TTC549 (cell line): ENCODE measurements around the gene MAGI1.
"Not testable (repeated sequence)": the region's sequence is repeated elsewhere in the genome, so short reads cannot be mapped to it uniquely, and the experiment has no call there.

Experiments used
- FAIRE-seq: peaks from 2 replicates; lab custom pipeline; 2012; peaks lifted over from hg19 to GRCh38; lab: Jason Lieb, UNC

The MAGI1 gene

DNA sequence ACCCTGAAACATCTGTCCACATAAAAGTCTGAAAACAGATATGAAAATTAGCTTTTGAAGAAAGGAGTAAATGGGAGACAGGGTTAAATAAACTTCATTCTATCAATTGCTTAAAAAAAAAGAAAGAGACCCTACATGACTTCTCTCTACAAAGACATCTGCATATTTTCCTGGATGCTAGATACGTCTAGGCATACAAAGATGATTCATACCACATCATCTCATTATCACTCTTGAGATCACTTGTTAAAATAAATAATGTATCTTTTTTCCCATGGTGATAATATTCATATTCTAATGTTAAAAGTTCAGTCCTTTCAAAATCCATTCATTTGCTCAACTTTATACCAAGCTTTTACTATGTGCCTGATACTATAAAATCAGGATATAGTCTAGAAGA is 295.8 kb downstream of the MAGI1 start:
- no peak for FAIRE-seq

DNA sequence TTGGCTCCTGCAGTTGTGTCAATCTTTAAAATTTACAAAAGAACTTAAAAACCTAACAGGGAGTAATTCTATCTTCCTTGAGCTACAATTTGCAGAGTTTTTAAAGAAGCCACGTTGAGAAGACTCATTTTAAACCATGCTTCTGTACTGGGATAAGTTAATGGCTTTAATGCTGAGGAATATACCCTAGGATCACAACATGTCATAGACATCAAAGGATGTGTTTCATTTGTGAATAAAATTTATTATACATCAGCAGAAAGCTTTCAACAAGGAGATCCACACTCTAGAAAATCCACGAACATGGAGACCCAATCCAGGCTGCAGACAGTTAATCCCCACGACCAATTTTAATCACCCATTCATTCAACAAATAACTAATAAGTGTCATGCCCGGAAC is 297.2 kb downstream of the MAGI1 start:
- no peak for FAIRE-seq

DNA sequence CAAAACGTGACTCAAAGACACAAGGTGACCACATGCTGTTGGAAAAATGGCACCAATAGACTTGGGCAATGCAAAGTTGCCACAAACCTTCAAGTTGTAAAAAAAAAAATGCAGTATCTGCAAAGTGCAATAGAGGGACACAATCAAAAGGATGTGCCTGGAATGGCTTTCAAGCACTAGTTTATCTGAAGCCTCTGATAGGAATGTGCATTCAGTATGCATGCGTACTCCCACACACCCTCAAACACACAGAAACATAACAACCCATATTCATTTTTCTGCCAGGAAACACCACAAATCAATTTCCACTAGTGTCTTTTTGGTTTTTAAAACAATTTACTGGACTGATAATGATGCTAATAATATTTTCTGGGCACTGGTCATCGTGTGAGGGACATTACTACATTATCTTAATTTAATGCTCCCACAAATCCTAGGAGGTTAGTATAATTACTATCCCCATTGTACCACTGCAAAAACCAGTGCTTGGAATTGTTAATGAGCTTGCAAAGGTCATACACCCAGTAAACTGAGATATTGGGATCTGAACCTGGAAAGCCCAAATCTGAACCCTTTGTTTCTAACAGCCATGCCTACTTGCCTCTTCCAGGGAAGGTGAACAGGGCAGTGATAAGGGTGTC is 298.7 kb downstream of the MAGI1 start:
- no peak for FAIRE-seq

DNA sequence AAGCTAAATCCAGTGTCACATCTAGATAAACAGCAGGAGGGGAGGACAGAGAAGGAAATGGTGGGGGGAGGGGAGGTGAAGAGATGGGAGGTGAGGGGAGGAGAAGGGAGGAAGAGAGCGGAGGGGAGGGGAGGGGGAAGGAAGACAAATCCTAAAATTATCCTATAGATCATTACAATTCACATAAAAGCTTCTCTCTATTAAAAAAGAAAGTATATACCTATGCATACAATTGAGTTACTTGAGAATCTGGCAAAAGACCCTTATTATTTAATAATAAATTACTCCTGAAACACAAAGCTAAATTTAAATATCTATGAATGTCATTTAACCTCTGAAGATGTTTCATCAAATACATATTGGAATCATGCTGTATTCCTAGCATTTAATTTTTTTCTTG is 303.9 kb downstream of the MAGI1 start:
- FAIRE-seq = no peak

DNA sequence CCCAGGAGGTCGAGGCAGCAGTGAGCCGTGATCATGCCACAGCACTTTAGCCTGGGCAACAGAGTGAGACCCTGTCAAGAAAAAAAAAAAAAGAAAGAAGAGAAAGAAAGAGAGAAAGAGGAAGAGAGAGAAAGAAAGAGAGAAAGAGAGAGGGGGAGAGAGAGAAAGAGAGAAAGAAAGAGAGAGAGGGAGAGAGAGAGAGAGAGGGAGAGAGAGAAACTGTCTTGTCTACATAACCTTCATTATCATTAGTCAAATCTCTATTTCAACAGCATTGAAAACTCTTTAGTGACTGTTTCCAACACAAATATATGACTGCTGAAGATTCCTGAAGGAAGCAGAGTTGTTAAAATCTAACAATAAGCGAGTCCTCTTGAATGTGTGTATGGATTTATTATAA is 304.3 kb downstream of the MAGI1 start:
- no peak for FAIRE-seq

DNA sequence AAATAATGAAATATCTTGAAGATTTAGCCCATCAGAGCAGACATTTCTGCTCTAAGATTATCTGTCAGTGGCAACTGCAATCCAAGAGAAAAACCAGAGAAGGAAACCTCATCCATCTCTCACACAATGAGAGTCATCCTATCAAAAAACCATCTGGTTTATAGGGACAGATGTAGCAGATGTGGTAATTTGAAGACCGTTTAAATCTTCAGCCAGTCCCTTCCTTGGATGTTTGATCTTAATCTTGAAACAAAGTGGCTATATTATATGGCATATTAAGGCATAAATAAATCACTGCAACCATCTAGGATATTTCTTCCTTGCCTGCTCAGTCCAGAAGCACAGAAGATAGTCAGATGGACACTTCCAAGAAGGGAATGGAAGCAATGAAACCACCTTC is 305.3 kb downstream of the MAGI1 start:
- FAIRE-seq = no peak

DNA sequence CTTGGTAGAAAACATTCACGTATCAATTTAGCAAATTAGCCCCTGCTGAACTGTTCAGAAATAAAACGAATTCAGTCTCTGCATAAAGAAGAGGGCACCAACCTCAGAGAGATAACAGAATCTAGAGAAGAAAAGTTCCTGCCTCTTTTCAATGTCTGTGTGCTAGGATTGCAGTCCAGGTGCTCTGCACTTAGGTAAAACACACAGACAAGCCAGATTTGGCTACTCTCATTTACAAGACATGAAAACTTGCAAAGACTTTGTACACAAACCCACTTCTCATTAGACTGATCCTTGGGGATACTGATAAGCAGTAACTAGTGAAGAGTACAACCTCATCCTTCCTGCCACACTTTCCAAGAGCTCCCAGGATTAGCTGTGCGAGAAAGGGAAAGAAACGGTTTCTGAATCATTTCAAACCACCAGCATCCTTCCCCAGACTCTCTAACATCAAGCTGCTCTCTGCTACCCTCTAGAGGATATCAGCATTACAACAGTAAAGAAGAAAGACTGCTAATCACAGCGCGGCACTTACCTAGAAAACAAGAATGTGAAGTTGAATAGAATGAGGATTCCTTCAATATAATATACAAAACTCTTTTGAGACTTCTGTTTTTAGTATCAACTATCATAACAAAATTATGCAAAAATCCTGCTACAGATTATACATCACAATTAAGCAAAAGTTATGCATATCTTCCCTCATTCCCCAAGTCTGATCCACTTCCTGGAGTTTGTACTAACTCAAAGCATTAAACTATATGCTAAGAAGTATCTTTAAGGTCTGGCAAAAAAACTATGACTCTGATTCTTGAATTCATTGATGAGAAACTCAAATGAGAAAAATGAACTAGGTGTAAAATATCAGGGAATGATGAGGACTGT is 306.4 kb downstream of the MAGI1 start:
- FAIRE-seq = peak; percentile 73

DNA sequence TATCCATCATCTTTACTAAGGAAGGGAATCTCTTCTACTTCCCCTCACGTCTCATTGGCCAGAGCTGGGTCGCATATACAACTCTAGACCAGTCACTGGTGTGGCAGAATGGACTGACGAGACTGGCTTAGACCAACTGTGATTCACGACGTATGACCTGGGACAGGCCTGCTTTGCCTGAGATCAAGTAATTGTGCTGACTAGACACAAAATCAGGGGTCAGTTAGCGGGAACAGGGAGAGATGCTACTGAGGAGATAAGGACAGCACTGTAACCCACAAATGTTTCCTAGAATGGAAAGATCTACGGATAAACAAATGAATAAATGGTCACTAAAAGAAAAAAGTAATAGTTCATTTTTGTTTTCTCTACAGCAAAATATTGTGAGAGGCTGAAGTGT is 308.3 kb downstream of the MAGI1 start:
- no peak for FAIRE-seq

DNA sequence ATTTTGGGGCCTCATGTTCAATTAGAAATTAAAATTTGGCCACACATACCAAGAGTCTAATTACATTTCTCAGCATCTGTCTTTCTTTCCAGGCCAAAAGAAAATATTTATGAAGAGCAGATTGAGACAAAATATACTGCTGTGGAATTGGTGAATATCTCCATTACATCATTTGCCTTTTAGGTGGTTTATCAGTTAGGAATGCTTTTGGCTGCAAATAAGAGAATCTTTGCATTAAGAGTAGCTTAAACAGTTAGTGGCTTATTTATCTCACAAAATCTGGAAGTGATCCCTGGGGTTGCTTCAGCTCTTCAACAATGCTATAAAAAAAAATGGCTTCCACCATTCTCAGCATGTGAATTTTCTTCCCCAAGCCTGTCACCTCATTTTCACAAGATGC is 308.7 kb downstream of the MAGI1 start:
- FAIRE-seq = no peak

DNA sequence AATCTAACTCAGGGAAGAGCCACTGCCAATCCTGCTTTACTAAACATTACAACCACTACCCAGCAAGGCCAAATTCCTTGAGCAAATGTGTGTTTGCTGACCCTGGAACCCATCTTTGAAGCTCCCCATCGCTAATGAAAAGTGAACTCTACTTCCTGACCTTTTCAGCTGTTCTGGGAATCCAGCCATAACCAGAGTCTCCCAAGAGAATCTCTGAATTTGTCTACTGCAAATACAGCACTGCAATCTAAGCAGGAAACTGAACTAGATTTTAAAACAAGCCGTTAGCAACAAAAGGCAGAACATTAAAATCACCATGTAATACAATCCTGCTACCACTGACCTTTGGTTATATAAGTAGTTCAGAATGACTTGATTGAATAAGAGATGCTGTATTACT is 309.2 kb downstream of the MAGI1 start:
- FAIRE-seq = no peak

DNA sequence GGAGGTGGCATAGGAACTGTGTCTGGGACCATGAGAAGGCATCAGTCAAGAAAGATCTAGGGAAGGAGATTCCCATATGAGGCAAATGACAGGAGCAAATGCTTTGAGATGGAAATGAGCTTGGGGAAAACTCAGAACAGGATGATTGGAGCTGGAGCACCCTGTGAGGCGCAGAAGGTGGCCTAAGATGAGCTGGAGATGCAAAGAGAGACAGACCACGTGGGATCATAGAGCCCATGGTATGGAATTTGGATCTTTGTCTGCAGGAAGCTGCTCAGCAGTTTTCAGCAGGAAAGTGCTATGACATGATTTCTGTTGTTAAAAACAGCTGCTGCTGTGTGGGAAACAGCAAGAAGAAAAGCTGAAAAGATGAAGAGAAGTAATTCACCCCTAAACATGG is 310.6 kb downstream of the MAGI1 start:
- FAIRE-seq = no peak

DNA sequence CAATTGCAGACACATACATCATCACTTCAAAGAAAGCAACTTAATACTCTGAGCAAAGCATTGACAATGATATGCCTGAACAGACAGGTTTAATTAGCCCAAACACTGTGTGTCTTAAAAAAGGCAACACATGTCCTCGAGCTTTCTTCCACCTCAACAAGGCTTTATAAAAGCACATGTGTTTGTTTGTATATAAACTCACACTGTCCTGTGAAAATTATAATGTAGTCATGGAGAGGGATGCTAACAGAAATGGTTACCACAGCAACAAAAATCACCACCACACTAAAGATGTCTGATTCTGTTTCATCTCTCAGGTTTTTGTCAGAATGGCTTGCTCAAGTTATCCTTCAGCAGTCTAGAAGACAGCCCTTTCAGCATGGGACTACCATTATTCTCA is 314.7 kb downstream of the MAGI1 start:
- FAIRE-seq = no peak

DNA sequence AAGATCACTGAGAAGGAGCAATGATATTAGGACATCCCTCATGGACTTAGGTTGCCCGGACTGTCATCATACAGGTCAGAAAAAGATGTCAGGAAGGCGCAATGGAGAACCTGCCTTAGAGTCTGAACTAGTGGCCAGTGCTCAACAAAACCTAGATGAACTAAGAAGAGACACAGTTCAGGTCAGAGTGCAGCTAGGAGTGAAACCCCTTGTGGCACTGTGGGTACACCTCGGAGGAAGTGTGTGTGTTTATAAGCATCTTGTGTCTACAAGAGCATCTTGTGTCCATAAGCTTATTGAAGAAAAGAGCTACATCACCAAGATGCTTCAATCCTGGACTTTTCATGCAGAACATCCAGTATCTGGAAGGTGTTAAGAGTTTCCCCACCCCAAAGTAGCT is 315.7 kb downstream of the MAGI1 start:
- FAIRE-seq = no peak

DNA sequence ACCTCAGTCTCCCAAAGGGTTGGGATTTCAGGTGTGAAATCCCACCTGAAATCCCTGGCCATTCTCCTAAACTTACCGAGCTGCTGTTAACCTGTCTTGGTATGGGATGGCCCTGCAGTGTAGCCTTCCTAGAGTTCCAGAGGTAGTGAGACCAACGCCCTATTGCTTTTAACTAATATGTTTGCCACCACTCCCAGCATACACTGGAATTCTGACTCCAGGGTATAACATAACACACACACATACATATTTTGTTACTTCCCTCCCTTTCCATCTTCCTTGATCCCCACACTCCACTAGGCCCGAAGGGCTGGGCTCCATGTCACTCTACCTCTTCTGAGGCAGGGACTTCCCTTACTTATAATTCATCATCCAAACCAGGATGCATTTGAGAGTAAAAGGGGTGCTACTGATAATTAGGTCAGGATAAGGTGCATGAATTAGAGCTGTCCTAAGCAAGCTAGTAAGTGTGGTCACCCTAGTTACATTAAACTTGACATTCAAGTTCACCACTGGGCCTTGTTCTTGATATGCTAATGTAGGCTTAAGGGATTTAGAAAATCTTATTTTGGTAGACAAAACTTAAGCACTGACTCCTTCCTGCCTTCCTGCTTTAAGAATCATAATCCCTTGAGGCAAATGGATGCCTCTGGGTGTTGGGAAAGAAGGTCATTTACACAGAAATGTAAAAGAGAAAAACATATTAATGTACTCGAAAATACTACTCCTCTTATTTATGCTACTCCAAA is 317.6 kb downstream of the MAGI1 start:
- no peak for FAIRE-seq

DNA sequence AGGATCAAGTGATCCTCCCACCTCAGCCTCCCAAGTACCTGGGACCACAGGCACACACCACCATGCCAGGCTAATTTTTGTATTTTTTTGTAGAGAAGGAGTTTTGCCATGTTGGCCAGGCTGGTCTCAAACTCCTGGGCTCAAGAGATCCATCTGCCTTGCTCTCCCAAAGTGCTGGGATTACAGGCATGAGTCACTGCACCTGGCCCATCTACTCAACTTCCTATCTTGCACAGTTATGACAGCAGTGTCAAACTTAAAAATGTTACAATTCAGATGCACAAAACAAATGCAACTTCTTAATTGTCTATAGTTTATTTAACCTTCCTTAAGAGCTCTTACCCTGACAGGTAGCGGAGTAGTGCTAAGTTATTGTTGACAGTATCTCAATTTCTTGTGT is 319.1 kb downstream of the MAGI1 start:
- FAIRE-seq = not testable (repeated sequence)

DNA sequence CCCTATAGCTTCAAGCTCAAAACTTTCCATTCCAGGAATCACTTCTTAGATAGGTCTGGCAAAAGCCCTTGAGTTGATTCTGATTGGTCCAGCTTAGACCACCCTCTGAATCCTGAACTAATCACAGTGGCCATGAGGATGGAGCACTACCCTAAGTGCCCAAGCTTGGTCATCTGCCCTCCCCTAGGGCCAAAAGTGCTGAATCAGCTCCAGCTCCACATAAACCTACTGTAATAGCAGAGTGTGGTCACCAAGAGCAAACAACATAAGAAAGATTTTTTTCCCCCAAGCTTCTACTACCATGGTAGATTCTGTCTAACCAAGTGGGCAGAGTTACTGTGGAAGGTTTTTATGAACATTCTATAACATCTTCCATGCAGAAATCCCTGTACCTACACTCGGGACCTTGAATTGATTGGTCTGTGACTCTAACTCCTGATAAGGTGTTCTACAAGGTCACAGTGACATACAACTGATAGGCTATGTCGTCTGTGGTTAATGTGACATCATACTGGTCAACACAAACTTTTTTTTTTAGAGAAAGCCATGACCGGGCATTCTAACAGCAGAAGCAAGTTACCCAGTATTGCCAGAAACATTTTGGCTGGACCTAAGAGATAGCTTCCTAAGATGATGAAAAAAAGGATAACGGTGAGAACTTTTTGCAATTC is 320.9 kb downstream of the MAGI1 start:
- no peak for FAIRE-seq

DNA sequence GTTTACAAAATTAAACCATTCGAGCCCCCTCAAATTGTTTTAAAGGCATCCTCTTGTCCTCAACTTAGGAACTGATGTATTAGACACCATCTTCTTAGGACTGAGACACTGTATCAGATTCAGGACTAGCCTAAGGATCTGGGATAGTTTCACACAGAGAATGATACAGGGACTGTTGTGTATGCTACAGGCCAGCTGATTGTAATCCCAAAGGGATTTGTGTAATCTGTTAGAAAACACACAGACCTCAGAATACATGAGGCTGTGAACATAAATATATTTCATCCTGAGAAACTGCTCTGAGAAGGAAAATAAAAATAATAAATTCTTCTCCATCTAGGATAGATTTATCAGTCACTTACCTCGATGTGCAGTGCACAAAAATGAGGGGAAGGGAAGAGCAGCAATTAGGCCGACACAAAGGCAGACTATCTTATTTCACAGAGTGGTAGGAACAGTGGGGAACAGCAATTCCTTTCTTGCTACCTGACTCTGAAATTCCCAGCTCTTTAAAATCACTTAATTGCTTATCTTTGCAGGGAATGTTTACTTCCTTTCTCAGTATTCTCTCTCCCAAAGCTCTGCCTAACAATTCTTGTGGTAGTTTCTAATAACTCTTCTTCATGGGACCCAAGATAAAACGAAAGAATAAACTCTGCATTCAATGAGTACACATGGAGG is 322.5 kb downstream of the MAGI1 start:
- FAIRE-seq = no peak

DNA sequence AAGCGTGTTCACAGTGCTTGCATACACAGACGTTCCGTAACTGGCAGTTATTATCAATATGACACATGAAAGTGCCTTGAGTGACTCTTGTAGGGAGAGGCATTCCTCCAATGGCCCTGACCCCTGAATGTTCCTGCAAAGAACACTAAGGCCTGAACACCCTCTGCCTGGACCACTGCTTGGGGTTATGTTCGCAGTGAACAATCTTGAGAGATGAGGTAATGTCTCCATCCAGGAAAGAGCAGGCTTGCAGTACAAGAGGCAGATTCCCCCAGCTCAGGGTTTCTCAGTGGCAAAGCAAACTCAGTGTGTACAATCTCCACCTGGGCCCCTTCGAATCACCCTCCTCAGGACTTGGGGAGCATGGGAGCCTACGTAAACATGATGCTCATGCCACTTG is 324.6 kb downstream of the MAGI1 start:
- no peak for FAIRE-seq

DNA sequence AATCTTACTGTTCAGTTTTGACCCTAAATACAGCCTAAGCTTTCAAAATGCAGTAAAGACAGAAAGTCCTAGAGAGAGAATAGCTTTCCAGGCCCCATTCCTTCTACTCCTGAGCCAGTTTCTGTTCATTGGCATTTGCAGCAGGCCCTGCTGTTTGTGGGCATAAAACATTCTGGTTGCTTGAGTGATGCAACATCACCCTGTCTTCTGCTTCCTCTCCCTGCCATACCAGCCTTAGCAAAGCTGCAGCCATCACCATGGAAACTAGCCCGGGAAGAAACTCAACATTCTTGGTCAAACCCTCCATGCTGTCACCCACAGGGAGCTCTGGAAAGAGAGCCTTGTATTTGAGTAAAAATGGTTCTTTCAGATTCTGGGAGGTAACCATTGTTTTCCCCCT is 325.7 kb downstream of the MAGI1 start:
- FAIRE-seq = no peak

DNA sequence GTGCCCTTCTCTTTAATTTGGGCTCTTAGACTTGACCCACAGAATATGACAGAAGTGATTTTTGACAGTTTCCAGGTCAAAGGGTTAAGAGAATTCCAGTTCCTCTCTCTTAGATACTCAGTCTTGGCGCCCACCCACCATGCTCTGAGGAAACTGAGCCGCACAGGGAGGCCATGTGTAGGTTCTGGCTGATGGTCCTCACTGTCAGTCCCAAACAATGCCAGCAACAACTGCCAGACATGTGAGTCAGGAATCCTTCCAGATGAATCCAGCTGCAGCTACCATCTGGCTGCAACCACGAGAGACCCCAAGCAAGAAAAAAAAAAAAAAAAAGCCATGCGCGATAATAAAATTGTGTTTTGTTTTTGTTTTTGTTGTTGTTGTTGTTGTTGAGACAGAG is 326.6 kb downstream of the MAGI1 start:
- no peak for FAIRE-seq

DNA sequence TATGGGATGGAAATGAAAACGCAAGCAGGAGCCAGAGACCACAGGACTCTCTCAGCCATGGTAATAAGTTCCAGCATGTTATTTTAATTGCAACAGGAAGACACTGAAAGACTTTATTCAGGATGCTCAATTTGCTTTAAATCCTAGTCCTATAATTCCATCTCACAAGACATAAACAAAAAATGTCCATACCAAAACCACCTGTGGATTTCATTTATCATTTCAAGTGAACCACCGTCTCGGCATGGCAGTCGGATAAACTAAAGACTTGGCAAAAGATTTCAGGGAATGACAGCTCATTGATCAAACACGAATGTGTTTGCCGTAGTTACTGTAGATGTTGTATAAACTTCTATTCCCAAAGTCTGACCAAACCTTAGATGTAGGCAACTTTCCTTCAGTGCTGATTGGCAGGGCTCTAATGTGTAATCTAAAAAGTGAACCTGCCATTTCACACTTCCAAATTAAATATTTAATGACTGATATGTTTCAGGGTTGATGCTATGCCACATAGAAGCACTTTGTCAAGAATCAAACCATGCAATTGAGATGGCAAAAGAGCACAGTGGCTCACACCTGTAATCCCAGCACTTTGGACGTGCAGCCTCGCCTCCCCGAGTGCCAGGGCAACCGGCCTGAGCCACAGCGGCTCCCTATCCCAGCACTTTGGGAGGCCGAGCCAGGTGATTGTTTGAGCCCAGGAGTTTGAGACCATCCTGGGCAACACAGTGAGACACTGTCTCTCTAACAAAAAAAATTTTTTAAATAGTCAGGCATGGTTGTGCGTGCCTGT is 331.7 kb downstream of the MAGI1 start:
- FAIRE-seq = no peak
